ENCODE data around the gene ACOT4.
"Not testable (repeated sequence)": the region's sequence is repeated elsewhere in the genome, so short reads cannot be mapped to it uniquely, and the experiment has no call there.

Gene ACOT4

GRCh38 chr14:73589116-73589515, 2.6 kb upstream of the ACOT4 start:
- H3K4me3 ChIP-seq (ENCODE audit: low read depth, low read length), result no peak overlapping the region
- no peak for TF ChIP-seq CTCF (IDR thresholded peaks at IDR 0.05; ENCODE audit: low read depth, low read length)

GRCh38 chr14:73590673-73591004, 1.0 kb upstream of the ACOT4 start:
- not testable (repeated sequence) for H3K4me3 ChIP-seq (ENCODE audit: low read depth, low read length)

GRCh38 chr14:73594491-73594890, 2.8 kb downstream of the ACOT4 start:
- no peak for TF ChIP-seq CTCF (IDR thresholded peaks at IDR 0.05; ENCODE audit: low read depth, low read length)
- no peak overlapping the region for H3K4me3 ChIP-seq (ENCODE audit: low read depth, low read length)

- no peak for TF ChIP-seq CTCF (IDR thresholded peaks at IDR 0.05; ENCODE audit: low read depth, low read length)
- H3K4me3 ChIP-seq (ENCODE audit: low read depth, low read length), result no peak overlapping the region
These were observed 7.8 kb downstream of the ACOT4 start for GRCh38 chr14:73599499-73599898.

GRCh38 chr14:73602994-73603393, 11.3 kb downstream of the ACOT4 start:
- no peak overlapping the region for H3K4me3 ChIP-seq (ENCODE audit: low read depth, low read length)
- no peak for TF ChIP-seq CTCF (IDR thresholded peaks at IDR 0.05; ENCODE audit: low read depth, low read length)

GRCh38 chr14:73606271-73606670, 14.6 kb downstream of the ACOT4 start:
- H3K4me3 ChIP-seq (ENCODE audit: low read depth, low read length), result no peak overlapping the region
- no peak for TF ChIP-seq CTCF (IDR thresholded peaks at IDR 0.05; ENCODE audit: low read depth, low read length)

- TF ChIP-seq CTCF (IDR thresholded peaks at IDR 0.05; ENCODE audit: low read depth, low read length), result no peak
These were observed 15.6 kb downstream of the ACOT4 start for GRCh38 chr14:73607241-73607640.

GRCh38 chr14:73610687-73611086, 19.0 kb downstream of the ACOT4 start:
- H3K4me3 ChIP-seq (ENCODE audit: low read depth, low read length), result no peak overlapping the region
- no peak for TF ChIP-seq CTCF (IDR thresholded peaks at IDR 0.05; ENCODE audit: low read depth, low read length)

More at GRCh38 chr14:73607241-73607640, 15.6 kb downstream of the ACOT4 start:
- no peak overlapping the region for H3K4me3 ChIP-seq (ENCODE audit: low read depth, low read length)

Data from WI38 (cell line).